ENCODE results near the gene C8B.

DNA sequence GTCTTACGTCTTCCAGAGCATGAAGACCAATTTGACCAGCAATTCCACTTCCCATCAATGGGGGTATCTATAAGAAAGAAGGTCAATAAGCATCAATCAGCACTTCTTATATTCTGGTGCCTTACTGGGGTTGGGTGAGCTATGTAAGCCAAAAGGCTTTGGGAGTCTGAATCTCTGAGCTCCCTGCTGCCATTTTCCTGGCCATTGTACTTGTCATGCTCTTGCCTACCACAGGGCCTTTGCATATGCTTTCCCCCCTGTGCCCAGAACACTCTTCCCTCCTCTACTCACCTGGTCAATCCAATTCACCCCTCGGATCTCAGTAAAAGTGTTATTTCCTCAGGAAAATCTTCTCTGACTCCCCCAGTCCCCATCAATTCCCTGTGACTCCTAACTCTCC, 36.3 kb downstream of the C8B start:
- TF ChIP-seq POLR2AphosphoS5 (IDR thresholded peaks at IDR 0.05) (no peak), POLR2A (IDR thresholded peaks at IDR 0.05) (no peak), EP300 (IDR thresholded peaks at IDR 0.05; ENCODE audit: low read depth) (no peak)
- TF ChIP-seq, protein P1, sequence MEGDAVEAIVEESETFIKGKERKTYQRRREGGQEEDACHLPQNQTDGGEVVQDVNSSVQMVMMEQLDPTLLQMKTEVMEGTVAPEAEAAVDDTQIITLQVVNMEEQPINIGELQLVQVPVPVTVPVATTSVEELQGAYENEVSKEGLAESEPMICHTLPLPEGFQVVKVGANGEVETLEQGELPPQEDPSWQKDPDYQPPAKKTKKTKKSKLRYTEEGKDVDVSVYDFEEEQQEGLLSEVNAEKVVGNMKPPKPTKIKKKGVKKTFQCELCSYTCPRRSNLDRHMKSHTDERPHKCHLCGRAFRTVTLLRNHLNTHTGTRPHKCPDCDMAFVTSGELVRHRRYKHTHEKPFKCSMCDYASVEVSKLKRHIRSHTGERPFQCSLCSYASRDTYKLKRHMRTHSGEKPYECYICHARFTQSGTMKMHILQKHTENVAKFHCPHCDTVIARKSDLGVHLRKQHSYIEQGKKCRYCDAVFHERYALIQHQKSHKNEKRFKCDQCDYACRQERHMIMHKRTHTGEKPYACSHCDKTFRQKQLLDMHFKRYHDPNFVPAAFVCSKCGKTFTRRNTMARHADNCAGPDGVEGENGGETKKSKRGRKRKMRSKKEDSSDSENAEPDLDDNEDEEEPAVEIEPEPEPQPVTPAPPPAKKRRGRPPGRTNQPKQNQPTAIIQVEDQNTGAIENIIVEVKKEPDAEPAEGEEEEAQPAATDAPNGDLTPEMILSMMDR (IDR thresholded peaks at IDR 0.05) = no peak
